A673 (cell line): ENCODE data around the gene TMEFF1. TPM values are rescaled to one million over a fixed set of nuclear protein-coding genes. Genes with fewer than 3 reads are reported as not detected.

Experiments
- BruUV-seq: library from RNA; stranded (reverse); fragments of 400-500 nt; replicated peaks from 2 replicates; lab custom pipeline; 2021; lab: Mats Ljungman, UMichigan
- CTCF ChIA-PET: fragments of 300-600 bp; sonication (Branson Sonifier 250); formaldehyde crosslinking; loops from one replicate; lab custom pipeline; 2022; ENCODE audit warnings: antibody characterized with exemption; lab: Charles Lee
- POLR2A ChIA-PET: fragments of 300-600 bp; sonication (Branson Sonifier 250); formaldehyde crosslinking; loops from one replicate; lab custom pipeline; 2022; ENCODE audit warnings: antibody characterized with exemption; ENCODE audit not compliant: low non-redundant PET; lab: Charles Lee
- DNase-seq: peaks from one replicate; pipeline ENCODE4 v3.0.0-alpha.2; 2015; ENCODE audit warnings: low spot score
- H3K27ac ChIP-seq: fragments of 200-600 bp; sonication (generic); 2 replicates; pipeline ENCODE4 v1.5.1; 2016; ENCODE audit warnings: mixed run types, low read depth, mild to moderate bottlenecking, mixed read lengths, antibody characterized with exemption, low read length; ENCODE audit not compliant: poor library complexity, severe bottlenecking
- H3K27me3 ChIP-seq: fragments of 200-600 bp; sonication (generic); replicated peaks from 2 replicates; pipeline ENCODE4 v1.6.1; 2017; ENCODE audit warnings: mixed run types, low read depth, mild to moderate bottlenecking, mixed read lengths, antibody characterized with exemption, low read length; ENCODE audit not compliant: insufficient read depth, poor library complexity
- H3K36me3 ChIP-seq: fragments of 200-600 bp; sonication (generic); 2 replicates; pipeline ENCODE4 v1.6.1; 2016; ENCODE audit warnings: mixed run types, mild to moderate bottlenecking, mixed read lengths, antibody characterized with exemption, low read length; ENCODE audit not compliant: insufficient read depth, poor library complexity, severe bottlenecking
- H3K4me1 ChIP-seq: fragments of 200-600 bp; sonication (generic); 2 replicates; pipeline ENCODE4 v1.6.1; 2017; ENCODE audit warnings: mixed run types, mild to moderate bottlenecking, mixed read lengths, antibody characterized with exemption, low read length; ENCODE audit not compliant: insufficient read depth, poor library complexity, severe bottlenecking
- H3K4me3 ChIP-seq: fragments of 200-600 bp; sonication (generic); 2 replicates; pipeline ENCODE4 v1.5.1; 2016; ENCODE audit warnings: low read depth, mixed run types, mild to moderate bottlenecking, mixed read lengths, low read length; ENCODE audit not compliant: poor library complexity, severe bottlenecking
- H3K9me3 ChIP-seq: fragments of 200-600 bp; sonication (generic); 2 replicates; pipeline ENCODE4 v1.6.1; 2016; ENCODE audit warnings: mixed run types, low read depth, mild to moderate bottlenecking, mixed read lengths, antibody characterized with exemption, low read length; ENCODE audit not compliant: poor library complexity, severe bottlenecking
- EZH2 ChIP-seq: fragments of 200-600 bp; sonication (generic); IDR thresholded peaks from 2 replicates; pipeline ENCODE4 v1.6.1; 2017; ENCODE audit warnings: borderline replicate concordance, low read depth, mild to moderate bottlenecking, mixed read lengths, antibody characterized with exemption, low read length; ENCODE audit not compliant: poor library complexity, severe bottlenecking
- intact Hi-C: fragments of 100-400 bp; cut with micrococcal nuclease; formaldehyde crosslinking; loops from one replicate; pipeline ENCODE4 v1.10.0; 2022; ENCODE audit not compliant: unreplicated experiment
- total RNA-seq: library from RNA; stranded (reverse); gene quantifications from 2 replicates; pipeline ENCODE4 v1.2.3, GENCODE V29; 2021
- TF ChIP-seq, protein P1 (sequence below): fragments of 300-800, 200-600 bp; sonication (generic); conservative IDR thresholded peaks from 2 replicates; pipeline ENCODE4 v1.5.1; 2017; ENCODE audit warnings: low read depth, mild to moderate bottlenecking, antibody characterized with exemption, low read length, moderate library complexity, mixed read lengths

Gene TMEFF1
- total RNA-seq, 1 experiment from 2014 or later = 19.1 TPM

GRCh38 chr9:100554935-100555401 is 82.0 kb downstream of the TMEFF1 start:
- Histone ChIP-seq H3K36me3 (no peaks in the 10 kb centered on the region), H3K27me3 (no peaks in the 10 kb centered on the region), H3K9me3 (no peaks in the 10 kb centered on the region), H3K27ac (no peak overlapping the region), H3K4me3 (no peak overlapping the region), H3K4me1 (no peaks in the 10 kb centered on the region)
- intact Hi-C loops = no loop called here
- DNase-seq = no peak
- CTCF ChIA-PET = no interaction called here
- BruUV-seq = no TSS peak
- no peak for TF ChIP-seq EZH2
- TF ChIP-seq, protein P1, sequence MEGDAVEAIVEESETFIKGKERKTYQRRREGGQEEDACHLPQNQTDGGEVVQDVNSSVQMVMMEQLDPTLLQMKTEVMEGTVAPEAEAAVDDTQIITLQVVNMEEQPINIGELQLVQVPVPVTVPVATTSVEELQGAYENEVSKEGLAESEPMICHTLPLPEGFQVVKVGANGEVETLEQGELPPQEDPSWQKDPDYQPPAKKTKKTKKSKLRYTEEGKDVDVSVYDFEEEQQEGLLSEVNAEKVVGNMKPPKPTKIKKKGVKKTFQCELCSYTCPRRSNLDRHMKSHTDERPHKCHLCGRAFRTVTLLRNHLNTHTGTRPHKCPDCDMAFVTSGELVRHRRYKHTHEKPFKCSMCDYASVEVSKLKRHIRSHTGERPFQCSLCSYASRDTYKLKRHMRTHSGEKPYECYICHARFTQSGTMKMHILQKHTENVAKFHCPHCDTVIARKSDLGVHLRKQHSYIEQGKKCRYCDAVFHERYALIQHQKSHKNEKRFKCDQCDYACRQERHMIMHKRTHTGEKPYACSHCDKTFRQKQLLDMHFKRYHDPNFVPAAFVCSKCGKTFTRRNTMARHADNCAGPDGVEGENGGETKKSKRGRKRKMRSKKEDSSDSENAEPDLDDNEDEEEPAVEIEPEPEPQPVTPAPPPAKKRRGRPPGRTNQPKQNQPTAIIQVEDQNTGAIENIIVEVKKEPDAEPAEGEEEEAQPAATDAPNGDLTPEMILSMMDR = no peak
- POLR2A ChIA-PET = no interaction called here

DNA sequence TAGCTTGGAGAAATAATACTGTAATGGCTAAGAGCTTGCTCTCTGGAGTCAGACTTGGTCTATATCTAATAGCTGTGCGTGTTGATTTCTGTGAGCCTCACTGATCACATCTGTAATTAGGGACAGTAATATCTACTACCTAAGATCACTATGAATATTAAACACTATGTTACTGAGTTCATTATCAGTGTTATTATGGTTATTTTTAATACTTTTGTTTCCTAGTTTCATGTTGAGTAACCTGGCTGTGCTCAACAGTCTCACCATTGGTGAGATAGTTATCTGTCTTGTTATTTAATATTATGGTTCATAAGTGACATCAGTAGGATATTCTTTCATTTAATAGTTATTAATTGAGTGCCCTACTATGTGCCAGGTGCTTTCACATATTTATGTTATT is 82.5 kb downstream of the TMEFF1 start:
- Histone ChIP-seq H3K27ac (no peak overlapping the region), H3K4me1 (no peaks in the 10 kb centered on the region), H3K9me3 (no peaks in the 10 kb centered on the region), H3K27me3 (no peaks in the 10 kb centered on the region), H3K4me3 (no peak overlapping the region), H3K36me3 (no peaks in the 10 kb centered on the region)
- ChIA-PET CTCF (no interaction called here), POLR2A (no interaction called here)
- DNase-seq = no peak
- no TSS peak for BruUV-seq
- TF ChIP-seq, protein P1 = no peak
- no peak for TF ChIP-seq EZH2
- intact Hi-C loops = no loop called here

GRCh38 chr9:100557053-100557452 is 84.1 kb downstream of the TMEFF1 start:
- no peaks in the 10 kb centered on the region for H3K9me3 ChIP-seq
- no peaks in the 10 kb centered on the region for H3K27me3 ChIP-seq
- no peak overlapping the region for H3K27ac ChIP-seq
- H3K36me3 ChIP-seq = no peaks in the 10 kb centered on the region
- no peak overlapping the region for H3K4me3 ChIP-seq
- POLR2A ChIA-PET = no interaction called here
- no peak for DNase-seq
- no peak for TF ChIP-seq EZH2
- TF ChIP-seq, protein P1 = no peak
- no peaks in the 10 kb centered on the region for H3K4me1 ChIP-seq
- no TSS peak for BruUV-seq
- intact Hi-C loops = no loop called here
- CTCF ChIA-PET = no interaction called here
